Measurements from ENCODE around the gene ASIC2.
A peak's percentile ranks its signal among the peaks of the same experiment; 100 is the strongest.

DNA sequence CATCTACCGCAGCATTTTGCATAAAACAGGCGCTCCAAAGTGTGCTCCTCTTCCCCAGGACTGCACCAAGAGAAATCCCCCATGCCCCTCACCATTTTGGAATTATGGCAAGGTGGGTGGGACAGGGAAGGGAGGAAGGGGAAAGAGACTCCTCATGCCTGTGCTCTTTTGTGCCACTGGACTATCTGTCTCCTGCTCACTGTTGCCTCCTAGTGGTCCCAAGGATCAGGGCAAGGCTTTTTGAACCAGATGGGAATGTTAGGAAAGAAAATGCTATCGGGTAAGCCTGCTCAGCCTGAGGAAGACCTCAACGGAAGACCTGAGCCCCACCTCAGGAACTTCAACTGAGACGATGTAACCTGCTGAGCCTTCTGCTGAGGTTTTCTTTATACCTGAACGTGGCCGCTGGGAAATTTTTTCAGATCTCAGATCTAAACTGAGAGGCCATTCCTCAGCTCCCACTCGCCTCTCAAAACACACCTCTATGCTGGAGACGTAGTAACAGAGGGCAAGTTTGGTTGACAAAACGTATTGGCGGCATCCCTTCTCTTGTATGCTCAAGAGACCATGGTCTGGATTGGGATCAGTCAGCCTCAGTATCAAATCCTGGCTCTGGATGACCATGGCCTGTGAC, 243.2 kb downstream of the ASIC2 start:
- TF ChIP-seq EZH2 (IDR thresholded peaks at IDR 0.05; ENCODE audit: low read depth, unreplicated experiment) = no peak
- TF ChIP-seq, protein P1, sequence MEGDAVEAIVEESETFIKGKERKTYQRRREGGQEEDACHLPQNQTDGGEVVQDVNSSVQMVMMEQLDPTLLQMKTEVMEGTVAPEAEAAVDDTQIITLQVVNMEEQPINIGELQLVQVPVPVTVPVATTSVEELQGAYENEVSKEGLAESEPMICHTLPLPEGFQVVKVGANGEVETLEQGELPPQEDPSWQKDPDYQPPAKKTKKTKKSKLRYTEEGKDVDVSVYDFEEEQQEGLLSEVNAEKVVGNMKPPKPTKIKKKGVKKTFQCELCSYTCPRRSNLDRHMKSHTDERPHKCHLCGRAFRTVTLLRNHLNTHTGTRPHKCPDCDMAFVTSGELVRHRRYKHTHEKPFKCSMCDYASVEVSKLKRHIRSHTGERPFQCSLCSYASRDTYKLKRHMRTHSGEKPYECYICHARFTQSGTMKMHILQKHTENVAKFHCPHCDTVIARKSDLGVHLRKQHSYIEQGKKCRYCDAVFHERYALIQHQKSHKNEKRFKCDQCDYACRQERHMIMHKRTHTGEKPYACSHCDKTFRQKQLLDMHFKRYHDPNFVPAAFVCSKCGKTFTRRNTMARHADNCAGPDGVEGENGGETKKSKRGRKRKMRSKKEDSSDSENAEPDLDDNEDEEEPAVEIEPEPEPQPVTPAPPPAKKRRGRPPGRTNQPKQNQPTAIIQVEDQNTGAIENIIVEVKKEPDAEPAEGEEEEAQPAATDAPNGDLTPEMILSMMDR (conservative IDR thresholded peaks at IDR 0.05; ENCODE audit: low read depth in 2 of 2) = peak; percentile 84 to 92
- TF ChIP-seq ZNF114 (CRISPR knock-in tag; IDR thresholded peaks at IDR 0.05) = no peak
- TF ChIP-seq REST (IDR thresholded peaks at IDR 0.05; ENCODE audit: unreplicated experiment) = no peak
- TF ChIP-seq EZH2phosphoT487 (IDR thresholded peaks at IDR 0.05; ENCODE audit: unreplicated experiment) = no peak
- no peak for TF ChIP-seq POLR2AphosphoS5 (IDR thresholded peaks at IDR 0.05; ENCODE audit: low read depth)
